Testis (tissue), 3 donors: Measurements from ENCODE around the gene FNDC4. TPM values are rescaled to one million over a fixed set of nuclear protein-coding genes. Genes with fewer than 3 reads are reported as not detected.

Experiments used
- DNase-seq: peaks from one replicate; pipeline ENCODE4 v3.0.0-alpha.2; 2019
- H3K27ac ChIP-seq, 2 donors: fragments of 200-600 bp; sonication (generic); one replicate each; pipeline ENCODE4 v1.5.1; 2019
- H3K27me3 ChIP-seq: fragments of 200-600 bp; sonication (generic); one replicate; pipeline ENCODE4 v1.5.1; 2019
- H3K36me3 ChIP-seq: fragments of 200-600 bp; sonication (generic); one replicate; pipeline ENCODE4 v1.5.1; 2017; ENCODE audit warnings: low read depth; ENCODE audit errors: missing control alignments
- H3K4me1 ChIP-seq: fragments of 200-600 bp; sonication (generic); one replicate; pipeline ENCODE4 v1.5.1; 2019
- H3K4me3 ChIP-seq, 2 donors: fragments of 200-600 bp; sonication (generic); one replicate each; pipeline ENCODE4 v1.5.1; 2017 to 2019
- H3K9me3 ChIP-seq: fragments of 200-600 bp; sonication (generic); one replicate; pipeline ENCODE4 v1.5.1; 2017
- POLR2A ChIP-seq: fragments of 450-650 bp; IDR thresholded peaks from one replicate; pipeline ENCODE4 v1.6.1; 2017; ENCODE audit warnings: antibody characterized with exemption, mild to moderate bottlenecking, moderate library complexity
- WGBS, 2 donors: methylation state at CpG; one replicate each; pipeline ENCODE4 v1.1.5; 2018; 5-methylcytosine and 5-hydroxymethylcytosine counted together
- intact Hi-C: fragments of 100-400 bp; cut with DNase I; formaldehyde crosslinking; loops from one replicate; pipeline ENCODE4 v1.15.1; 2023; ENCODE audit warnings: low total_unique reads
- polyA plus RNA-seq: library from polyadenylated mRNA; stranded (reverse); fragments of 350-450 nt; fragmentation: Illumina TruSeq; extraction: RNeasy Lipid Tissue Mini Kit (QIAGEN cat#74804); gene quantifications from one replicate; pipeline ENCODE4 v1.2.3, GENCODE V29; 2014; ENCODE audit warnings: low read depth, low replicate concordance; ENCODE audit not compliant: insufficient read depth
- total RNA-seq, 2 donors: library from RNA; depleted of rRNA; stranded (reverse); fragments of >200 nt; gene quantifications; one replicate each; pipeline ENCODE4 v1.2.3, GENCODE V29; 2016
- TF ChIP-seq, protein P1 (sequence below), 3 experiments: fragments of 450-650 bp in 2 of 3; fragments of 200-600 bp in 1 of 3; sonication (generic) in 1 of 3; IDR thresholded peaks; one replicate each; pipeline ENCODE4 v1.5.1; 2016 to 2019; ENCODE audit warnings: antibody characterized with exemption in 3 of 3, mild to moderate bottlenecking in 2 of 3, moderate library complexity in 1 of 3

The FNDC4 gene
- total and polyA plus RNA-seq, 3 donors from 2014 or later = 23.5 to 39.2 (median 35.9) TPM

DNA sequence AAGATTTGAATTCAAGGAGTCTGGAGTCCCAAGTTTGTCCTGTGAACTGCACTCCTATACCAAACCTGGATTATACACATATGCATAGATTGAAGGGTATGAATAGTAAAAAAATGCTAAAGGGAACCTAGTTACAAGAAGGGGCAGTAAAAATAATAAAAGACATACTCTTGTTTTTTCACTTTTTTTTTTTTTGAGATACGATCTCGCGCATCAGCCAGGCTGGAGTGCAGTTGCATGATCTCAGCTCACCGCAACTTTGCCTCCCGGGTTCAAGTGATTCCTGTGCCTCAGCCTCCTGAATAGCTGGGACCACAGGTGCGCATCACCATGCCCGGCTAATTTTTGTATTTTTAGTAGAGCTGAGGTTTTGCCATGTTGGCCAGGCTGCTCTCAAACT, 30.6 kb downstream of the FNDC4 start:
- H3K27me3 ChIP-seq = no peaks in the 10 kb centered on the region
- H3K4me1 ChIP-seq = no peaks in the 10 kb centered on the region
- TF ChIP-seq POLR2A = no peak
- TF ChIP-seq, protein P1, sequence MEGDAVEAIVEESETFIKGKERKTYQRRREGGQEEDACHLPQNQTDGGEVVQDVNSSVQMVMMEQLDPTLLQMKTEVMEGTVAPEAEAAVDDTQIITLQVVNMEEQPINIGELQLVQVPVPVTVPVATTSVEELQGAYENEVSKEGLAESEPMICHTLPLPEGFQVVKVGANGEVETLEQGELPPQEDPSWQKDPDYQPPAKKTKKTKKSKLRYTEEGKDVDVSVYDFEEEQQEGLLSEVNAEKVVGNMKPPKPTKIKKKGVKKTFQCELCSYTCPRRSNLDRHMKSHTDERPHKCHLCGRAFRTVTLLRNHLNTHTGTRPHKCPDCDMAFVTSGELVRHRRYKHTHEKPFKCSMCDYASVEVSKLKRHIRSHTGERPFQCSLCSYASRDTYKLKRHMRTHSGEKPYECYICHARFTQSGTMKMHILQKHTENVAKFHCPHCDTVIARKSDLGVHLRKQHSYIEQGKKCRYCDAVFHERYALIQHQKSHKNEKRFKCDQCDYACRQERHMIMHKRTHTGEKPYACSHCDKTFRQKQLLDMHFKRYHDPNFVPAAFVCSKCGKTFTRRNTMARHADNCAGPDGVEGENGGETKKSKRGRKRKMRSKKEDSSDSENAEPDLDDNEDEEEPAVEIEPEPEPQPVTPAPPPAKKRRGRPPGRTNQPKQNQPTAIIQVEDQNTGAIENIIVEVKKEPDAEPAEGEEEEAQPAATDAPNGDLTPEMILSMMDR (IDR thresholded peaks at IDR 0.05) = no peak
- no peak for DNase-seq
- H3K36me3 ChIP-seq = no peaks in the 10 kb centered on the region
- no peak overlapping the region for H3K4me3 ChIP-seq
- 94 to 98% methylated on average over 7 of the region's 7 CpGs for WGBS, 2 donors
- H3K9me3 ChIP-seq = no peaks in the 10 kb centered on the region
- H3K27ac ChIP-seq = no peak overlapping the region
- intact Hi-C loops = no loop called here

DNA sequence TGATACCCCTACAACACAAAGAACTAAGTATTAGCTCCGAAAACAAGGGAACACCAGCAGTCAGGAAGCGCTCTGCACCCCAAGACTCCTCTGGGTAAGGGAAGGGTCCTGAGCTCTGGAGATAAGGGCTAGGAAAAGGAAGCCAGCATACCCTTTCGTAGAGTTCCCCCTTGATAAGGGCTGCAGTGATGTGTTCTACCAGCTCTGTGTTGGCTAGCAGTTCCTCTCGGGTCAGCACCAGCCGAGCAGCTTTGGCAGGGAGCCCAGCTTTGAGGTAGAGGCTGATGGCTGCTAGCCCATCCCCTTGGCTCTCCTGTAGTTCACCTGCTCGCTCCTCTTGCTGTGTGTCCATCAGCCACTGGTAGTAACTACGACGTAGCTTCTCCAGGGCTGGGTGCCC, 33.9 kb downstream of the FNDC4 start:
- Histone ChIP-seq H3K27me3 (no peaks in the 10 kb centered on the region), H3K36me3 (no peaks in the 10 kb centered on the region), H3K4me1 (no peaks in the 10 kb centered on the region), H3K9me3 (no peaks in the 10 kb centered on the region), H3K4me3 (no peak overlapping the region), H3K27ac (no peak overlapping the region)
- DNase-seq = no peak
- intact Hi-C loops = no loop called here
- TF ChIP-seq, protein P1 (IDR thresholded peaks at IDR 0.05) = no peak
- TF ChIP-seq POLR2A = no peak
- 91 to 94% methylated on average over 8 of the region's 8 CpGs for WGBS, 2 donors

DNA sequence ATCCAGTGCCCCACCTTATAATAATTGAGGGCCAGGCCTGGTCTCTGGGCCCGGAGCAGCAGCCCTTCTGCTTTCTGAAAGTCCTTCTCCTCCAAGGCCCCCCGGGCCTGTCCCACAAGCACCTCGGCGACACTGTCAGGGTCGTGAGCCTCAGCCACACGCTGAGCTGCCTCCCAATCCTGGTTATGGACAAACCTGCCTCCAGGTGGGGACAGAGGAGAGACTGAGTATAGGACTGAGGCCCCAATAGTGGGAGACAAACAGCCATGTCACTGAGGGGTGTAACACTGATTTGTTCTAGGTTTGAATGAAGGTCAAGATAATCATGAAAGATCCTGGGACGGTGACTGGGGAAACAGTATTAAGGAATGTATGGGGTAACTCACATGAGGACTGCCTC, 41.0 kb downstream of the FNDC4 start:
- Histone ChIP-seq H3K27ac (no peak overlapping the region), H3K27me3 (no peaks in the 10 kb centered on the region), H3K36me3 (no peaks in the 10 kb centered on the region), H3K9me3 (no peaks in the 10 kb centered on the region), H3K4me3 (no peak overlapping the region), H3K4me1 (no peaks in the 10 kb centered on the region)
- TF ChIP-seq POLR2A = no peak
- TF ChIP-seq, protein P1 (IDR thresholded peaks at IDR 0.05) = no peak
- DNase-seq = no peak
- intact Hi-C loops = no loop called here
- 90 to 95% methylated on average over 6 to 7 of the region's 7 CpGs for WGBS, 2 donors

DNA sequence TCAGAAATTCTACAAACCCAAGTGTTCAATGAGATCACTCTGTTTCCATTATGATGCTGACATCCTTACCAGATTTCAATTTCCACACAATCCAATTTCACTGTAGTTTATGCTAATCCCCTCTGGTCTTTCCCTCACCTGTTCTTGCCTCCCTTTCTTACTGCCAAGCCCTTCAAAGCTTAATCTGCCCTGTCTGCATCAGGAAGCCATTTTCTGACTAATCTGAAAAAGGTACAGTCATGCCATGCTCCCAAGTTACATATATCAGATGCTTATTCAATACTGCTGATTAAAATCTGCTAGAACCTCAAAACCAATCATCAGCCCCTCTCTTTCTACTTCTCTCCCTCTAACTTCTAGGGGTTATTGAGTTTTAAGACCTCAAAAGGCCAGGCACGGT, 43.9 kb downstream of the FNDC4 start:
- Histone ChIP-seq H3K9me3 (no peaks in the 10 kb centered on the region), H3K36me3 (no peaks in the 10 kb centered on the region), H3K4me1 (no peaks in the 10 kb centered on the region), H3K27ac (no peak overlapping the region), H3K27me3 (no peaks in the 10 kb centered on the region), H3K4me3 (no peak overlapping the region)
- intact Hi-C loops = no loop called here
- 92 to 100% methylated on average over 1 of the region's 1 CpG for WGBS, 2 donors
- TF ChIP-seq, protein P1 (IDR thresholded peaks at IDR 0.05) = no peak
- TF ChIP-seq POLR2A = no peak
- DNase-seq = no peak

DNA sequence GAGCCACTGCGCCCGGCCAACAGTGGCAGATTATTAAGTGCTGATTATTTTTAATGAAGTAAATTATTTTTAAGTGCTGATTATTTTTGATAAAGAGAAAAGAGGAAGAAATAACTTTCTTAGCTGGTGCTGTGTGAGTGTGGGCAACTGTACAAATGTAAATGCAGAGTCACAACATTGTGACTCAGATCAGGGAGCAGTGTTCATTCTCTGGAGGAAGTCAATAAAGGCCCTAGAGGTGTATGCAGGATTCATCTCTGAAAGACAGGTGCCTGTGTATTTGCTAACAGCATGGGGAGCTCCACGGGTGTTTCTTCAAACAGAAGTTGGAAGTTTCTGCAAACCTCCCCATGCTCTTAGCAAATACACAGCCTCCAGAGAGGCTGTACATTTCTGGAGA, 46.6 kb downstream of the FNDC4 start:
- TF ChIP-seq, protein P1 (IDR thresholded peaks at IDR 0.05) = no peak
- no peak for TF ChIP-seq POLR2A
- no peak overlapping the region for H3K4me3 ChIP-seq
- H3K4me1 ChIP-seq = peaks cover 7% of the 10 kb centered on the region
- H3K36me3 ChIP-seq = no peaks in the 10 kb centered on the region
- DNase-seq = no peak
- intact Hi-C loops = no loop called here
- H3K27ac ChIP-seq = no peak overlapping the region
- no peaks in the 10 kb centered on the region for H3K9me3 ChIP-seq
- no peaks in the 10 kb centered on the region for H3K27me3 ChIP-seq
- WGBS, 2 donors = 58 to 77% methylated on average over 3 of the region's 3 CpGs
